NCI-H146 treated with DMSO at 0.1 percent for 48 hours (cell line): ENCODE data around the gene ASTN1.

Source experiments
- DNase-seq: peaks from one replicate; lab custom pipeline; 2025; ENCODE audit not compliant: unreplicated experiment; lab: John Stamatoyannopoulos, UW

Gene ASTN1

GRCh38 chr1:176996456-176997090 lies 167.9 kb downstream of the ASTN1 start:
- no peak for DNase-seq

- DNase-seq = no peak
Measured at GRCh38 chr1:176994931-176995596, 169.4 kb downstream of the ASTN1 start.

GRCh38 chr1:176993587-176993986 lies 170.9 kb downstream of the ASTN1 start:
- no peak for DNase-seq

GRCh38 chr1:176989754-176990153 lies 174.8 kb downstream of the ASTN1 start:
- DNase-seq = no peak

GRCh38 chr1:176989023-176989422 lies 175.5 kb downstream of the ASTN1 start:
- DNase-seq = no peak

- DNase-seq = no peak
Measured at GRCh38 chr1:176987016-176987415, 177.5 kb downstream of the ASTN1 start.

GRCh38 chr1:176983731-176984130 lies 180.8 kb downstream of the ASTN1 start:
- DNase-seq = no peak

- no peak for DNase-seq
Measured at GRCh38 chr1:176976771-176977170, 187.7 kb downstream of the ASTN1 start.

- DNase-seq = no peak
Measured at GRCh38 chr1:176976225-176976624, 188.3 kb downstream of the ASTN1 start.

GRCh38 chr1:176964687-176965086 lies 199.8 kb downstream of the ASTN1 start:
- DNase-seq = no peak

- DNase-seq = no peak
Measured at GRCh38 chr1:176963181-176963580, 201.3 kb downstream of the ASTN1 start.

- no peak for DNase-seq
Measured at GRCh38 chr1:176961678-176962077, 202.8 kb downstream of the ASTN1 start.

GRCh38 chr1:176959191-176959820 lies 205.2 kb downstream of the ASTN1 start:
- DNase-seq = no peak

- DNase-seq = no peak
Measured at GRCh38 chr1:176957603-176958002, 206.9 kb downstream of the ASTN1 start.

- DNase-seq = no peak
Measured at GRCh38 chr1:176954242-176954641, 210.3 kb downstream of the ASTN1 start.

- DNase-seq = no peak
Measured at GRCh38 chr1:176950736-176951324, 213.7 kb downstream of the ASTN1 start.

GRCh38 chr1:176949033-176949662 lies 215.4 kb downstream of the ASTN1 start:
- no peak for DNase-seq

GRCh38 chr1:176944606-176945005 lies 219.9 kb downstream of the ASTN1 start:
- DNase-seq = no peak

GRCh38 chr1:176943783-176944182 lies 220.7 kb downstream of the ASTN1 start:
- no peak for DNase-seq

- DNase-seq = no peak
Measured at GRCh38 chr1:176942346-176942745, 222.2 kb downstream of the ASTN1 start.

GRCh38 chr1:176939993-176940392 lies 224.5 kb downstream of the ASTN1 start:
- DNase-seq = no peak

GRCh38 chr1:176938375-176938774 lies 226.1 kb downstream of the ASTN1 start:
- DNase-seq = no peak
